ENCODE results near the gene RCE1.

RCE1 gene

DNA sequence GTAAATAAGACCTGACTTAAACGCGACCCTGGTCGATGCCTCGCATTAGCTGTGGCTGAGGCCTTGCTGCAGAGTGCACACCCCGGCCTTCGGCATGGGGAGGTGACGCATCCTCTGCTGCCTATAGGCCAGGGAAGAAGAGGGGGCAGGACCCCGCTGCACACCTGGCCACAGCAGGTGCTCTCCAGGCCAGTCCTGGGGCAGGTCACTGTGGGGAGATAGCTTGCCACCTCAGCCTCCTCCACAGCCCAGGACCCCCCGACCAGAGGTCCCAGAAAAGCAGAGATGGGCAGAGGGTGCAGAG is 26.3 kb downstream of the RCE1 start:
- Histone ChIP-seq H3K79me1 (ENCODE audit: low read depth, low read length) (peaks cover under 1% of the 10 kb centered on the region), H3K14ac (ENCODE audit: low read length) (no peak overlapping the region), H3K18ac (ENCODE audit: low read length) (no peak overlapping the region), H2BK5ac (ENCODE audit: low read length) (no peak overlapping the region), H2AK5ac (ENCODE audit: low read depth, low read length) (no peak overlapping the region), H3K27me3 (ENCODE audit: control insufficient read depth in 3 of 3, insufficient read depth in 3 of 3, low read depth in 1 of 3, low read length in 3 of 3) (no peaks in the 10 kb centered on the region), H2AFZ (ENCODE audit: low read length) (no peak overlapping the region), H2BK12ac (ENCODE audit: low read length) (no peak overlapping the region), H3K23ac (ENCODE audit: low read depth, low read length, poor library complexity) (no peak overlapping the region), H2BK15ac (ENCODE audit: low read length) (no peak overlapping the region), H3K9ac (ENCODE audit: low read depth, low read length, poor library complexity) (no peak overlapping the region), H3K27ac (replicated peaks; ENCODE audit: low read length) (no peak overlapping the region), H3K4ac (ENCODE audit: low read length) (no peak overlapping the region), H3K4me3 (ENCODE audit: low read length in 2 of 2) (no peak overlapping the region), H3K4me2 (ENCODE audit: insufficient read depth, low read length, poor library complexity, severe bottlenecking) (no peak overlapping the region), H4K91ac (ENCODE audit: low read depth, low read length, poor library complexity) (no peak overlapping the region), H3K9me3 (replicated peaks in 1 of 2; ENCODE audit: control insufficient read depth in 2 of 2, insufficient read depth in 1 of 2, low read depth in 1 of 2, low read length in 2 of 2) (no peaks in the 10 kb centered on the region), H3K4me1 (ENCODE audit: control insufficient read depth in 2 of 2, insufficient read depth in 1 of 2, low read depth in 1 of 2, low read length in 2 of 2) (peaks cover 0 to 3% of the 10 kb centered on the region in 2 donors), H4K8ac (ENCODE audit: low read depth, low read length) (peak overlapping the region; percentile 56), H2BK120ac (ENCODE audit: low read depth, low read length) (no peak overlapping the region), H3K36me3 (replicated peaks in 1 of 2; ENCODE audit: control insufficient read depth in 2 of 2, insufficient read depth in 2 of 2, low read length in 2 of 2) (peaks cover 0 to 2% of the 10 kb centered on the region in 2 donors)
- no peak for DNase-seq (ENCODE audit: low spot score)
- WGBS, 2 donors (ENCODE audit: extremely low coverage in 2 of 2, insufficient read length in 2 of 2, insufficient replicate concordance in 1 of 2): no CpG with 5 or more reads among the region's 9 CpGs

- no peak for DNase-seq (ENCODE audit: low spot score)
- H2AFZ ChIP-seq (ENCODE audit: low read length): no peak overlapping the region
- no CpG with 5 or more reads among the region's 16 CpGs for WGBS, 2 donors (ENCODE audit: extremely low coverage in 2 of 2, insufficient read length in 2 of 2, insufficient replicate concordance in 1 of 2)
Observed at GRCh38 chr11:66870131-66870530, 26.9 kb downstream of the RCE1 start.

DNA sequence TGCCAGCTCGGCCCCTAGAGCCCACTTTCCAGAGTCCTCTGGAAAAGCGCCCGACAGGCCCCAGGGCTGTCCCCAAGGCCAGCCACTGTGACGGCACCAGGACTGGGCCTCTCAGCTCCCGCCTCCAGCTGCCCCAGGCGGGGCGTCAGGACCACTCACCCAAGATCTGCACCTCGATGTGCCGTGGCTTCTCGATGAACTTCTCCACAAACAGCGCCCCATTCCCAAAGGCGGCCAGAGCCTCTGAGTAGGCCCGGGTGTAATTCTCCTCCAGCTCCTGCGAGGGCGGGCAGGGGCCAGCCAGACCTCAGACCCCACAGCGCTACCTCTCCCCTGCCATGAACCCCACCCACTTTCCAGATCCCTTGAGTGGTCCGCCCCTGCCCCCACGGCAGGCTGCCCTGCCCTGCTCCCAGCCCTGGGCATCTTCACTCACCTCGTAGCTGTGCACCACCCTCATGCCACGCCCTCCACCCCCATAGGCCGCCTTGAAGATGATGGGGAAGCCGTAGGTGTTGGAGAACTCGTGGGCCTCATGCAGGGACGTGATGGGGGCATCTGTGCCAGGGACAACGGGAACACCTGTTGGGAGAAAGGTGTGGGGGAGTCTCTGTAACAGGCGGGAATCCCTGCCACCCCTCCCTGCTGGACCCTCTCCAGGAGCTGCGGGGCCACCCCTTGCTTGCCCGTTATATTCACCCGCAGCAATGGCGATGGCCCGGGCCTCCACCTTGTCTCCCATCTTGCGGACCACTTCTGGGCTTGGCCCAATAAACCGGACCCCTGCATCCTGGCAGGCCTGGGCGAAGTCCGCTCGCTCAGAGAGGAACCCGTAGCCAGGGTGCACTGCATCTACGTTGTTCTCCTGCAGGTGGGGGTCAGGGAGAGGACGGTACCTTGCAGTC is 27.6 kb downstream of the RCE1 start:
- Histone ChIP-seq H3K9ac (ENCODE audit: low read depth, low read length, poor library complexity) (no peak overlapping the region), H2BK5ac (ENCODE audit: low read length) (no peak overlapping the region), H3K36me3 (replicated peaks in 1 of 2; ENCODE audit: control insufficient read depth in 2 of 2, insufficient read depth in 2 of 2, low read length in 2 of 2) (peaks cover 0 to 2% of the 10 kb centered on the region in 2 donors), H2BK12ac (ENCODE audit: low read length) (no peak overlapping the region), H3K4me2 (ENCODE audit: insufficient read depth, low read length, poor library complexity, severe bottlenecking) (no peak overlapping the region), H4K91ac (ENCODE audit: low read depth, low read length, poor library complexity) (no peak overlapping the region), H3K79me1 (ENCODE audit: low read depth, low read length) (peaks cover 2% of the 10 kb centered on the region), H3K18ac (ENCODE audit: low read length) (peak overlapping the region; percentile 54), H3K27me3 (ENCODE audit: control insufficient read depth in 3 of 3, insufficient read depth in 3 of 3, low read depth in 1 of 3, low read length in 3 of 3) (no peaks in the 10 kb centered on the region), H3K9me3 (replicated peaks in 1 of 2; ENCODE audit: control insufficient read depth in 2 of 2, insufficient read depth in 1 of 2, low read depth in 1 of 2, low read length in 2 of 2) (no peaks in the 10 kb centered on the region), H4K8ac (ENCODE audit: low read depth, low read length) (peak overlapping the region; percentile 6), H3K4me3 (ENCODE audit: low read length in 2 of 2) (no peak overlapping the region), H2AK5ac (ENCODE audit: low read depth, low read length) (no peak overlapping the region), H2BK120ac (ENCODE audit: low read depth, low read length) (no peak overlapping the region), H3K4ac (ENCODE audit: low read length) (no peak overlapping the region), H3K4me1 (ENCODE audit: control insufficient read depth in 2 of 2, insufficient read depth in 1 of 2, low read depth in 1 of 2, low read length in 2 of 2) (peaks cover 6 to 7% of the 10 kb centered on the region in 2 donors), H3K23ac (ENCODE audit: low read depth, low read length, poor library complexity) (peak overlapping the region; percentile 73), H2BK15ac (ENCODE audit: low read length) (no peak overlapping the region), H3K14ac (ENCODE audit: low read length) (peak overlapping the region; percentile 79), H3K27ac (replicated peaks; ENCODE audit: low read length) (no peak overlapping the region), H2AFZ (ENCODE audit: low read length) (no peak overlapping the region)
- no CpG with 5 or more reads among the region's 39 CpGs for WGBS, 2 donors (ENCODE audit: extremely low coverage in 2 of 2, insufficient read length in 2 of 2, insufficient replicate concordance in 1 of 2)
- no peak for DNase-seq (ENCODE audit: low spot score)

More at GRCh38 chr11:66870131-66870530, 26.9 kb downstream of the RCE1 start:
- no peaks in the 10 kb centered on the region for H3K9me3 ChIP-seq (replicated peaks in 1 of 2; ENCODE audit: control insufficient read depth in 2 of 2, insufficient read depth in 1 of 2, low read depth in 1 of 2, low read length in 2 of 2)
- no peak overlapping the region for H2BK15ac ChIP-seq (ENCODE audit: low read length)
- peaks cover 2% of the 10 kb centered on the region for H3K79me1 ChIP-seq (ENCODE audit: low read depth, low read length)
- no peak overlapping the region for H3K18ac ChIP-seq (ENCODE audit: low read length)
- H2AK5ac ChIP-seq (ENCODE audit: low read depth, low read length): no peak overlapping the region
- H3K4me3 ChIP-seq (ENCODE audit: low read length in 2 of 2): no peak overlapping the region
- no peak overlapping the region for H3K4me2 ChIP-seq (ENCODE audit: insufficient read depth, low read length, poor library complexity, severe bottlenecking)
- no peak overlapping the region for H2BK120ac ChIP-seq (ENCODE audit: low read depth, low read length)
- H3K4me1 ChIP-seq (ENCODE audit: control insufficient read depth in 2 of 2, insufficient read depth in 1 of 2, low read depth in 1 of 2, low read length in 2 of 2): peaks cover under 1 to 3% of the 10 kb centered on the region in 2 donors
- H2BK12ac ChIP-seq (ENCODE audit: low read length): no peak overlapping the region
- H3K14ac ChIP-seq (ENCODE audit: low read length): no peak overlapping the region
- no peaks in the 10 kb centered on the region for H3K27me3 ChIP-seq (ENCODE audit: control insufficient read depth in 3 of 3, insufficient read depth in 3 of 3, low read depth in 1 of 3, low read length in 3 of 3)
- H3K9ac ChIP-seq (ENCODE audit: low read depth, low read length, poor library complexity): no peak overlapping the region
- H3K36me3 ChIP-seq (replicated peaks in 1 of 2; ENCODE audit: control insufficient read depth in 2 of 2, insufficient read depth in 2 of 2, low read length in 2 of 2): peaks cover 0 to 2% of the 10 kb centered on the region in 2 donors
- H4K8ac ChIP-seq (ENCODE audit: low read depth, low read length): no peak overlapping the region
- H3K4ac ChIP-seq (ENCODE audit: low read length): no peak overlapping the region
- H4K91ac ChIP-seq (ENCODE audit: low read depth, low read length, poor library complexity): no peak overlapping the region
- no peak overlapping the region for H3K27ac ChIP-seq (replicated peaks; ENCODE audit: low read length)
- H2BK5ac ChIP-seq (ENCODE audit: low read length): no peak overlapping the region
- H3K23ac ChIP-seq (ENCODE audit: low read depth, low read length, poor library complexity): no peak overlapping the region

DNA sequence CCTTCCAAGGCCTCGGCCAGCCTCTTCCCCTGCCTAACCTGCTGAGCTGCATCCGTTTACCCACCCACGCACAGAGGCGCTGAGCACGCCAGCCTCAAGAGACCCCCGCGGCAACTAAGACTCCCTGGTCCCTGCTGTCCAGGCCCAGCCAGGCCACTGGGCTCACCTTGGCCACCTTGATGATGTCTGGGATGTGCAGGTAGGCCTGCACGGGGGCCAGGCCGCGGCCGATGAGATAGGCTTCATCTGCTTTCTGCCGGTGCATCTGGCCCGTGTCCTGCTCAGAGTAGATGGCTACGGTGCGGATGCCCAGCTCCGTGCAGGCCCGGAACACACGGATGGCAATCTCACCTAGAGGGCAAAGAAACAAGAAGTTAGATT is 28.3 kb downstream of the RCE1 start:
- no peak overlapping the region for H3K14ac ChIP-seq (ENCODE audit: low read length)
- no peaks in the 10 kb centered on the region for H3K9me3 ChIP-seq (replicated peaks in 1 of 2; ENCODE audit: control insufficient read depth in 2 of 2, insufficient read depth in 1 of 2, low read depth in 1 of 2, low read length in 2 of 2)
- no peaks in the 10 kb centered on the region for H3K27me3 ChIP-seq (ENCODE audit: control insufficient read depth in 3 of 3, insufficient read depth in 3 of 3, low read depth in 1 of 3, low read length in 3 of 3)
- H3K4me2 ChIP-seq (ENCODE audit: insufficient read depth, low read length, poor library complexity, severe bottlenecking): no peak overlapping the region
- peaks cover 0 to 2% of the 10 kb centered on the region in 2 donors for H3K36me3 ChIP-seq (replicated peaks in 1 of 2; ENCODE audit: control insufficient read depth in 2 of 2, insufficient read depth in 2 of 2, low read length in 2 of 2)
- no peak overlapping the region for H3K27ac ChIP-seq (replicated peaks; ENCODE audit: low read length)
- no peak overlapping the region for H3K4me3 ChIP-seq (ENCODE audit: low read length in 2 of 2)
- H2AK5ac ChIP-seq (ENCODE audit: low read depth, low read length): no peak overlapping the region
- peaks cover 10 to 13% of the 10 kb centered on the region in 2 donors for H3K4me1 ChIP-seq (ENCODE audit: control insufficient read depth in 2 of 2, insufficient read depth in 1 of 2, low read depth in 1 of 2, low read length in 2 of 2)
- no peak for DNase-seq (ENCODE audit: low spot score)
- H2BK12ac ChIP-seq (ENCODE audit: low read length): no peak overlapping the region
- H2AFZ ChIP-seq (ENCODE audit: low read length): no peak overlapping the region
- H4K91ac ChIP-seq (ENCODE audit: low read depth, low read length, poor library complexity): no peak overlapping the region
- H2BK15ac ChIP-seq (ENCODE audit: low read length): no peak overlapping the region
- no CpG with 5 or more reads among the region's 18 CpGs for WGBS, 2 donors (ENCODE audit: extremely low coverage in 2 of 2, insufficient read length in 2 of 2, insufficient replicate concordance in 1 of 2)
- H2BK120ac ChIP-seq (ENCODE audit: low read depth, low read length): no peak overlapping the region
- peak overlapping the region; percentile 54 for H3K18ac ChIP-seq (ENCODE audit: low read length)
- H3K23ac ChIP-seq (ENCODE audit: low read depth, low read length, poor library complexity): no peak overlapping the region
- no peak overlapping the region for H3K9ac ChIP-seq (ENCODE audit: low read depth, low read length, poor library complexity)
- peak overlapping the region; percentile 6 for H4K8ac ChIP-seq (ENCODE audit: low read depth, low read length)
- peaks cover 2% of the 10 kb centered on the region for H3K79me1 ChIP-seq (ENCODE audit: low read depth, low read length)
- no peak overlapping the region for H2BK5ac ChIP-seq (ENCODE audit: low read length)
- no peak overlapping the region for H3K4ac ChIP-seq (ENCODE audit: low read length)
